ENCODE measurements around the gene PCDH8.

Gene PCDH8

DNA sequence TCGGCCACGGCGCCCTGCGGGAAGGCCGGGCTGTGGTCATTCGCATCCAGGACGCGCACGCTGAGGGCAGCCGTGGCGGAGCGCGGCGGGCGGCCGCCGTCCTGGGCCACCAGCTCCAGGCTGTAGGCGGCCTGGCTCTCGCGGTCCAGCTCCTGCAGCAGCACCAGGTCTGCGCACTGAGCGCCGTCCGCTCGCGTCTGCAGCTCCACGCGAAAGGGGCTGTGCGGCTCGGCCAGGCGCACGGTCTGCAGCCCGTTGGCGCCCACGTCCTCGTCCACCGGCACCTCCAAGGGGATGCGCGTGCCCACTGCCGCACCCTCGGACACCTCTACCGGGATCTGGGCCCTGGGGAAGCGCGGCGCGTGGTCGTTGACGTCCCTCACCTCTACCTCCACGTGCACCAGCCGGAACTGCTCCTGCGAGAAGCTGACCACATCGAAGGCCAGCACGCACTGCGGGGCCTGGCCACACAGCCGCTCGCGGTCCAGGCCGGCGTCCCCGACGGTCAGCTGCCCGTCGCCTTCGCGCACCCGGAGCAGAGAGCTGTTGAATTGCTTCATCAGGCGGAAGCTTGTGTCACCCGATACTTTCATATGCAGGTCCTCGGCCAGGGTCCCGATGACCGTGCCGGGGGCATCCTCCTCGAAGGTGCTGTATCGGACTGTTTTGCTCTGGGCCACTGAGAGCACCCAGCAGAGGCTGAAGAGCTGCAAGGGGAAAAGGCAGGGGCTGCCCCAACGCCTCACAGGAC is 583 bp downstream of the PCDH8 start:
- no peak overlapping the region for H3K9ac ChIP-seq (ENCODE audit: low read length)
- H3K4me1 ChIP-seq (ENCODE audit: control insufficient read depth, low read depth, low read length) = peaks cover 19% of the 10 kb centered on the region
- H3K4me3 ChIP-seq (ENCODE audit: low read length) = peak overlapping the region; percentile 83
- no peaks in the 10 kb centered on the region for H3K9me3 ChIP-seq (ENCODE audit: control insufficient read depth, low read depth, low read length)
- peaks cover 61% of the 10 kb centered on the region for H3K27me3 ChIP-seq (ENCODE audit: control insufficient read depth, insufficient read depth, low read length)
- H3K27ac ChIP-seq (ENCODE audit: low read length) = no peak overlapping the region
- H3K36me3 ChIP-seq (ENCODE audit: control insufficient read depth, low read depth, low read length) = no peaks in the 10 kb centered on the region

DNA sequence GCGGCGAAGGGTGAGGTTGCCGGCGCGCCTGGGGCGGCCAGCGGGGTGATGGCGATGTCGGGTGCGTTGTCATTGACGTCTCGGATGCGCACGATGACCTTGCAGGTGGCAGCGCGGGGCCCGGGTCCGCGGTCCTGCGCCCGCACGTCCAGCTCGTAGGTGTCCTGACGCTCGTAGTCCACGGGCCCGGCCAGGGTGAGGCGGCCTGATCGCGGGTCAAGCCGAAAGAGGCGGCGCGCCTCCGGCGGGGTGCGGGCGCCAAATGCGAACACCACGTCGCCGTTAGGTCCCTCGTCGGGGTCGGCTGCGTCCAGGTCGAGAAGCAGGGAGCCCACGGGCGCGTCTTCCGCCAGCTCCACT is 1.1 kb downstream of the PCDH8 start:
- H3K9ac ChIP-seq (ENCODE audit: low read length) = no peak overlapping the region
- H3K27me3 ChIP-seq (ENCODE audit: control insufficient read depth, insufficient read depth, low read length) = peaks cover 61% of the 10 kb centered on the region

DNA sequence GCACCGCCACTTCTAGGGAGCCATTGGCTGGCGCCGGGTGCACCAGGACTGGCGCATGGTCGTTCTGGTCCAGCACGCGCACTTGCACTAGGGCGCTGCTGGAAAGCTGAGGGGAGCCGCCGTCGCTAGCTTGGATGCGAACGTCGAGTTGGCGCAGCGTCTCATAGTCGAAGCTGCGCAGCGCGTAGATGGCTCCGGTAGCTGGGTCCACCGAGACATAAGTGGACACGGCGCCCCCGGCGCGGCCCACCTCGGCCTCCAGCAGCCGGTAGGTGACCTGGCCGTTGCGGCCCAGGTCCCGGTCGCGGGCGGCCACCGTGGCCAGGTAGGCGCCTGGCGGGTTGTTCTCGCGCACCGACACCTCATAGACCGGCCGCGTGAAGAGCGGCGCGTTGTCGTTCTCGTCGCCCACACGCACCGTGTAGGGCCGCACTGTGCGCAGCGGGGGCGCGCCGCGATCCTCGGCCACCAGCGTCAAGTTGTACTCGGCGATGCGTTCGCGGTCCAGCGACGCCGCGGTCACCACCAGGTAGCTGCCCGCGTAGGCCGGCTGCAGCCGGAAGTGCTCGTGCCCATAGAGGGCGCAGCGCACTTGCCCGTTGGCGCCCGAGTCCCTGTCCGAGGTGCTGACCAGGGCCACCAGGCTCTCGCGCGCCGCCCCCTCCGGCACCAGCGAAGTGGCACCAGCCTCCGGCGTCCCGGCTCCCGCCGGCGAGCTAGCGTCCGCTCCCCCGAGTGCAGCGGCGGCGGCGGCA is 1.7 kb downstream of the PCDH8 start:
- H3K36me3 ChIP-seq (ENCODE audit: control insufficient read depth, low read depth, low read length) = no peaks in the 10 kb centered on the region
- H3K27me3 ChIP-seq (ENCODE audit: control insufficient read depth, insufficient read depth, low read length) = peaks cover 61% of the 10 kb centered on the region
- no peaks in the 10 kb centered on the region for H3K9me3 ChIP-seq (ENCODE audit: control insufficient read depth, low read depth, low read length)
- no peak overlapping the region for H3K27ac ChIP-seq (ENCODE audit: low read length)
- peak overlapping the region; percentile 83 for H3K4me3 ChIP-seq (ENCODE audit: low read length)
- peaks cover 11% of the 10 kb centered on the region for H3K4me1 ChIP-seq (ENCODE audit: control insufficient read depth, low read depth, low read length)
- H3K9ac ChIP-seq (ENCODE audit: low read length) = no peak overlapping the region

More for the DNA sequence above, 1.1 kb downstream of the PCDH8 start:
- Histone ChIP-seq H3K9me3 (ENCODE audit: control insufficient read depth, low read depth, low read length) (no peaks in the 10 kb centered on the region), H3K36me3 (ENCODE audit: control insufficient read depth, low read depth, low read length) (no peaks in the 10 kb centered on the region), H3K27ac (ENCODE audit: low read length) (no peak overlapping the region), H3K4me1 (ENCODE audit: control insufficient read depth, low read depth, low read length) (peaks cover 15% of the 10 kb centered on the region), H3K4me3 (ENCODE audit: low read length) (peak overlapping the region; percentile 83)

DNA sequence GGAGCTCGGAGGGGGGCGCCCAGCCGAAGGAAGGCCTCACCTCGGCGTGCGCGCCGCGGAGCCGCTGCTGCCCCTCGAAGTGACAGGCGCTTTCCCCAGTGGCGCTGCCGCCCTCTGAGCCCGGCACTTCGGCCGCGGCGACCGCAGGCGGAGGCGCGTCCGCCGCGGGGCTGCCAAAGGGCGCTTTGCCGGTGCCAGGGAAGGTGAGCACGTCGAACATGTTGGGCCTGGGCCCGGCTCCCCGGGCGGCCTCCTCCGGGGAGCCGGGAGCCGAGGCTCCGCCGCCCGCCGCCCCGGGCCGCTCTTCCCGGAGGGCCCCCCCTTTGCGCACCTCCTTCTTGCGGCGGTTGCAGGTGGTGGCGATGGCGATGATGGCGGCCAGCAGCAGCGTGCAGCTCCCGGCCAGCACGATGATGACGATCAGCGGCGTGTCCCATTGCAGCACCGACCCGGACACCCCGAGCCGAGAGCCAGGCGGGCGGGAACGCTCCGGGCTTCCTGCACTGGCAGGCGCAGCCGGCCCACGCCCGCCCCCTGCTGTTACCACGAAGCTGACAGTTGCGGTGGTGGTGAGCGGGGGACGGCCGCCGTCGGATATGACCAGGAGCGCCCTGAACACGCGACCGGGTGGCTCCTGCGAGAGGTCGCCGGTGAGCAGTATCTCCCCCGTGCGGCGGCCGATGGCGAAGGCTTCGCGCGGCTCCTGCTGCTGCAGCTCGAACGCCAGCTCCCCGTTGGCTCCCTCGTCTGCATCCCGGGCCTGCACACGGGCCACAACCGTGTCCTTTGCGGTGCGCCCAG is 2.5 kb downstream of the PCDH8 start:
- Histone ChIP-seq H3K4me1 (ENCODE audit: control insufficient read depth, low read depth, low read length) (peaks cover 11% of the 10 kb centered on the region), H3K9me3 (ENCODE audit: control insufficient read depth, low read depth, low read length) (no peaks in the 10 kb centered on the region), H3K9ac (ENCODE audit: low read length) (no peak overlapping the region), H3K27ac (ENCODE audit: low read length) (no peak overlapping the region), H3K4me3 (ENCODE audit: low read length) (peak overlapping the region; percentile 83), H3K27me3 (ENCODE audit: control insufficient read depth, insufficient read depth, low read length) (peaks cover 61% of the 10 kb centered on the region), H3K36me3 (ENCODE audit: control insufficient read depth, low read depth, low read length) (no peaks in the 10 kb centered on the region)

DNA sequence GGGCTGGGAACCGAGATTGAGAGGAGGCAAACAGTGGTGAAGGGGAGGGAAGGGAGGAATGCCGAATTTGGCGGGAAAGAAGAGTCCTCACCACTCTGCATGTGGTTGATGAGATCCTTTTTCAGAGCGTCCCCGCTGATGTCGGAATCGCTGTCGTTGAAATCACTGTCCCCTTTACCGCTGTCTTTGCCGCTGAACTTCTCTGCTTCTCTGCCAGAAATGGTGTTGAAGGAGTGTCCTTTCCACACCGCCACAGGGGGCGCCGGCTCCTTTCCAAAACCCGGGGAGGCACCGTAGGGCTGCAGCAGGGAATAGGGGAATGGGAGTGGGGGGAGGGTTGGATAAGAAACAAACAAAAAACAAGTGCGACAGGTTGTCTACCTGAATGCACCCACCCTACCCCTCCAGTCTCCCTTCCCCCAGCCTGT is 3.1 kb downstream of the PCDH8 start:
- Histone ChIP-seq H3K9me3 (ENCODE audit: control insufficient read depth, low read depth, low read length) (no peaks in the 10 kb centered on the region), H3K9ac (ENCODE audit: low read length) (no peak overlapping the region), H3K4me1 (ENCODE audit: control insufficient read depth, low read depth, low read length) (peaks cover 11% of the 10 kb centered on the region), H3K27me3 (ENCODE audit: control insufficient read depth, insufficient read depth, low read length) (peaks cover 61% of the 10 kb centered on the region), H3K4me3 (ENCODE audit: low read length) (no peak overlapping the region), H3K27ac (ENCODE audit: low read length) (no peak overlapping the region), H3K36me3 (ENCODE audit: control insufficient read depth, low read depth, low read length) (no peaks in the 10 kb centered on the region)

DNA sequence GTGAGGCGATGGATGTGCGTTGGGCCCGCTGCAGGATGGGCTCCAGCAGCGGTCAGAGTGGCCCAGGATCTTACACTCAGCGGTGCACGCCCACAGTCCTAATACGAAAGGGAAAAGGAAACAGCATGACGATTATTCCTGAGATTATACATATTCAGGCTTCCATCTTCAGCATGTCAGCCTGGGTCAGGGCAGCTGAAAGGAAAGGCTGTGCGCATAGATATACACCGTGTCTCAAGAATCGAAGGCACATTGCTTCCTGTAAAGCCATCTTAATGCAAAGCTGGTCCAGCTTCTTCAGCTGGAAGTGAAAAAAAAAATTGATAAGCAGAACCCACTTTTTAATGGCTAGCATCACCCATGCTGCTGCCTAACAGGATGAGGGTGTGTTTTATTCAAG is 3.6 kb downstream of the PCDH8 start:
- Histone ChIP-seq H3K9me3 (ENCODE audit: control insufficient read depth, low read depth, low read length) (no peaks in the 10 kb centered on the region), H3K27me3 (ENCODE audit: control insufficient read depth, insufficient read depth, low read length) (peaks cover 56% of the 10 kb centered on the region)

DNA sequence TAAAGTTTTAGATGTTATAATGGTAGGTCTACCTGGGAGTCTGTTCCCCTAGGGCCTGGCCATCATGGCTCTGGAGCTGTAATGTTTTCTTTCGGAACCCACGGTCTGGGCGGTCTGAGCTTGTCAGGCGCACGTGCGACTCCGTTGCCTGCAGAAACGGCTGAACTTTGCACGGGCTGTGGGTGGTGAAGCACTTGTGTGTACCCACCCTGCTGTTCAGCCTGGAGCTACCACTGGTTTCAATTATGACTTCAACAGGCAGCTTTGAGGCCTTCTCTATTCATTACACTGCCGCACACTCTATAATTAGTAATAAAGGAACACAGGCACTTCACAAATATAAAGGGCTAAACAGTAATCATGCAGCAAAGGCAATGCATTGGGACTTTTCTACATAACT is 6.0 kb downstream of the PCDH8 start:
- Histone ChIP-seq H3K36me3 (ENCODE audit: control insufficient read depth, low read depth, low read length) (no peaks in the 10 kb centered on the region), H3K27me3 (ENCODE audit: control insufficient read depth, insufficient read depth, low read length) (peaks cover 32% of the 10 kb centered on the region), H3K27ac (ENCODE audit: low read length) (no peak overlapping the region), H3K4me1 (ENCODE audit: control insufficient read depth, low read depth, low read length) (peaks cover 8% of the 10 kb centered on the region), H3K9ac (ENCODE audit: low read length) (no peak overlapping the region), H3K4me3 (ENCODE audit: low read length) (no peak overlapping the region), H3K9me3 (ENCODE audit: control insufficient read depth, low read depth, low read length) (no peaks in the 10 kb centered on the region)

More for the DNA sequence above, 3.6 kb downstream of the PCDH8 start:
- H3K9ac ChIP-seq (ENCODE audit: low read length) = no peak overlapping the region
- no peaks in the 10 kb centered on the region for H3K36me3 ChIP-seq (ENCODE audit: control insufficient read depth, low read depth, low read length)
- peaks cover 7% of the 10 kb centered on the region for H3K4me1 ChIP-seq (ENCODE audit: control insufficient read depth, low read depth, low read length)
- H3K27ac ChIP-seq (ENCODE audit: low read length) = no peak overlapping the region
- no peak overlapping the region for H3K4me3 ChIP-seq (ENCODE audit: low read length)

DNA sequence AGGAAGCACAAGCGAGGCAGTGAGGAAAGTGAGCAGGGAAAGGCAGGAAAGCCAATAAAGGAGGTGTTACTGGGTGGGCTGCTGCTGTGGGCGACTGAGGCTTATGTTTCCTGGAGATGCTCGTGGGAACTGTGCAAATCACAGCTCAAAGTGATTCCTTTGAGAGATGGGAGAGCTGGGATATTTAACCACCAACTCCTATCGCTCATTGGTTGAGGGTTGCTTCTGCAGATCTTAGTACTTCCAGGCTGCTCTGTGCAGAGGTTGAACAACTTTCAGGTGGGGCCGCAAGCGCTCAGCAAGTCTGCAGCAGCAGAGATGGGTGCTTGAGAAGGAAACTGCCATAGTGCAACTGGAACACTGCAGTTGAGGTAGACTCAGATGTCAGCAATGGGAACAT is 8.4 kb downstream of the PCDH8 start:
- Histone ChIP-seq H3K4me3 (ENCODE audit: low read length) (no peak overlapping the region), H3K4me1 (ENCODE audit: control insufficient read depth, low read depth, low read length) (peaks cover 8% of the 10 kb centered on the region), H3K27ac (ENCODE audit: low read length) (no peak overlapping the region), H3K9ac (ENCODE audit: low read length) (no peak overlapping the region), H3K27me3 (ENCODE audit: control insufficient read depth, insufficient read depth, low read length) (peaks cover 8% of the 10 kb centered on the region), H3K9me3 (ENCODE audit: control insufficient read depth, low read depth, low read length) (no peaks in the 10 kb centered on the region), H3K36me3 (ENCODE audit: control insufficient read depth, low read depth, low read length) (no peaks in the 10 kb centered on the region)

DNA sequence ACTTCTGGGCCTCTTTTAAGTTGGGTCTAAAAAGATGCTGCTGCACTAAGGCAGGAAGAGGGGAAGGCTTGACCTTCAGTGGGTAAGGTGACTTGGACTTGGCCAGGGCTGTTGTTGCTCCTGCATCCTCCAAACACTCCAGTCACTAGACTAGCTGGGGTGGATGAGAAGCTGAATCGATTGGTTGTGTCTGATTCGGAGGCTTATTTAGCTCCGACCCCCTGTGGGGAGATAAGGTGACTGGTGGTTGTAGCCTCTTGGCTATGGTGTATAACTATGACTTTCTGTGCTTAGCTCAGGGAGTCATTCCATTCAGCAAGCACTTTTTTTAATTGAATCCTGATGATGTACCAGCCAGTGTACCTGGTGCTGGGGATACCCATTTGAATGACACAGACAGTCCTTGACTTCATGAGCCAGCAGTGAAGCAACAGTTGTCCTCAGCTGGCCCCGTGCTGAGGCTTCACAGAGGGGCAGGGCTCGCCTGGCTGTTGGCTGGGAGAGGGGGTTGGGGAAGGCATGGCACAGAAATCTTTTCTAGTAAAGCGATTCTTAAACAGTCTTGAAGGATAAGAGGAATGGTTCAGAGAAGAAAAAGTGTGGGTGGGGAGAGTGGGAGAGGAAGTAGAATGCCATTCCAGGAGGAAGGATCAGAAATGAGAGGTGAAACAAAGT is 9.9 kb downstream of the PCDH8 start:
- no peaks in the 10 kb centered on the region for H3K27me3 ChIP-seq (ENCODE audit: control insufficient read depth, insufficient read depth, low read length)
- no peaks in the 10 kb centered on the region for H3K9me3 ChIP-seq (ENCODE audit: control insufficient read depth, low read depth, low read length)
- H3K36me3 ChIP-seq (ENCODE audit: control insufficient read depth, low read depth, low read length) = no peaks in the 10 kb centered on the region
- H3K4me1 ChIP-seq (ENCODE audit: control insufficient read depth, low read depth, low read length) = peaks cover 8% of the 10 kb centered on the region
- H3K27ac ChIP-seq (ENCODE audit: low read length) = no peak overlapping the region
- H3K4me3 ChIP-seq (ENCODE audit: low read length) = no peak overlapping the region
- H3K9ac ChIP-seq (ENCODE audit: low read length) = no peak overlapping the region

DNA sequence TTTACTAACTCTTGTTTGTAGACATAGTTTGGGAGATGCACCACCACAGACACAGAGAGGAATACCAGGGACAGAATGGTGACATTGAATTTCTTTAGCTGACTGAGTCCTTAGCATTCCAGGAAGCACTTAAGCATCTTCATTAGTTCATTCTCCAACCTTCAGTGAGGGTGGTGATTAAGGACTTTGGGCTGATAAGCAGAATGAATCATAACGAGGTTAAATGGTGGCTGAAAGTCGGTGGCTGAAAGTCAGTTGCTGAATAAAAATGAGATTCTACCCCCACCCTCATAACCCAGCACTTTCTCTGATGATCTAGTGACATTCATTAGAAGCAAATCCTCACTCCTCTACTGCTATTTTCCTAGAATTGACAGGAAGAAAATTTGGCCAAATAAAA is 10.6 kb downstream of the PCDH8 start:
- H3K4me3 ChIP-seq (ENCODE audit: low read length) = no peak overlapping the region
- peaks cover 11% of the 10 kb centered on the region for H3K4me1 ChIP-seq (ENCODE audit: control insufficient read depth, low read depth, low read length)
- no peak overlapping the region for H3K9ac ChIP-seq (ENCODE audit: low read length)
- no peaks in the 10 kb centered on the region for H3K36me3 ChIP-seq (ENCODE audit: control insufficient read depth, low read depth, low read length)
- H3K27me3 ChIP-seq (ENCODE audit: control insufficient read depth, insufficient read depth, low read length) = no peaks in the 10 kb centered on the region
- H3K27ac ChIP-seq (ENCODE audit: low read length) = no peak overlapping the region
- H3K9me3 ChIP-seq (ENCODE audit: control insufficient read depth, low read depth, low read length) = no peaks in the 10 kb centered on the region
